ENCODE measurements around the gene HMGCLL1. TPM values are rescaled to one million over a fixed set of nuclear protein-coding genes. Genes with fewer than 3 reads are reported as not detected.

Gene HMGCLL1
- total and polyA plus RNA-seq, 2 donors (not counting 1 experiment from before 2014, with no cell fraction given), result not detected

DNA sequence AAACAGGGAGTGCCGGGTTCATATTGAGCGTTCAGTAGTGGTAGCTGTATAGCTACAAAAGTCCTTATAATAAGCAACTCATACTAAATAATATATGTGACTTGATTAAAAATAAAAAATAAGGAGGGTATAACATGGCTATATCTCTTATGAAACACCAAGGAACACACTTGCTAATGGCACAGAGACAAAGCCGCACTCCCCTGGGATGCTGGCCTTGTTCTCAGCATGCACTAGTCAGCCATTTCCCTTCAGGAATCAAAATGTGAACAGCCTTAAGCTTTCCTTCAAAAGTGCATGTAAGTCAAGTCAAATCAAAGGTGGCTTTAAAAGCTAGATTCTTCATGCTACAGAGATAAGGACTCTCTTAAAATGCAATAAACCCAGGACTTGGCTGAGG lies 9.4 kb downstream of the HMGCLL1 start:
- TF ChIP-seq, protein P1, sequence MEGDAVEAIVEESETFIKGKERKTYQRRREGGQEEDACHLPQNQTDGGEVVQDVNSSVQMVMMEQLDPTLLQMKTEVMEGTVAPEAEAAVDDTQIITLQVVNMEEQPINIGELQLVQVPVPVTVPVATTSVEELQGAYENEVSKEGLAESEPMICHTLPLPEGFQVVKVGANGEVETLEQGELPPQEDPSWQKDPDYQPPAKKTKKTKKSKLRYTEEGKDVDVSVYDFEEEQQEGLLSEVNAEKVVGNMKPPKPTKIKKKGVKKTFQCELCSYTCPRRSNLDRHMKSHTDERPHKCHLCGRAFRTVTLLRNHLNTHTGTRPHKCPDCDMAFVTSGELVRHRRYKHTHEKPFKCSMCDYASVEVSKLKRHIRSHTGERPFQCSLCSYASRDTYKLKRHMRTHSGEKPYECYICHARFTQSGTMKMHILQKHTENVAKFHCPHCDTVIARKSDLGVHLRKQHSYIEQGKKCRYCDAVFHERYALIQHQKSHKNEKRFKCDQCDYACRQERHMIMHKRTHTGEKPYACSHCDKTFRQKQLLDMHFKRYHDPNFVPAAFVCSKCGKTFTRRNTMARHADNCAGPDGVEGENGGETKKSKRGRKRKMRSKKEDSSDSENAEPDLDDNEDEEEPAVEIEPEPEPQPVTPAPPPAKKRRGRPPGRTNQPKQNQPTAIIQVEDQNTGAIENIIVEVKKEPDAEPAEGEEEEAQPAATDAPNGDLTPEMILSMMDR (IDR thresholded peaks at IDR 0.05), result no peak
- no peak for TF ChIP-seq EZH2 (IDR thresholded peaks at IDR 0.05; ENCODE audit: borderline replicate concordance, insufficient read depth, low read depth, low read length, poor library complexity, severe bottlenecking)
- no peaks in the 10 kb centered on the region for H4K20me1 ChIP-seq (ENCODE audit: control insufficient read depth, insufficient read depth, low read length, poor library complexity, severe bottlenecking)
- H3K9ac ChIP-seq (ENCODE audit: low read length), result no peak overlapping the region
- ChIA-PET POLR2A (no interaction called here), CTCF (no interaction called here)
- H3K36me3 ChIP-seq (replicated peaks in 1 of 2; ENCODE audit: control extremely low read depth in 1 of 2, control insufficient read depth in 1 of 2, extremely low read depth in 1 of 2, insufficient read depth in 2 of 2, low read length in 1 of 2), result no peaks in the 10 kb centered on the region
- intact Hi-C loops (cut with micrococcal nuclease), result no loop called here
- no peak overlapping the region for H2AFZ ChIP-seq (ENCODE audit: insufficient read depth, low read depth, low read length, poor library complexity, severe bottlenecking)
- H3K9me3 Mint-ChIP-seq (ENCODE audit: insufficient read depth), result peaks cover 9% of the 10 kb centered on the region
- ATAC-seq (ENCODE audit: low read depth) (no peak), DNase-seq (no peak)
- no peak overlapping the region for H3K27ac ChIP-seq (ENCODE audit: low read length in 2 of 2)
- no peaks in the 10 kb centered on the region for H3K27me3 Mint-ChIP-seq
- H3K27ac Mint-ChIP-seq, result no peak overlapping the region
- no peak overlapping the region for H3K4me2 ChIP-seq (replicated peaks; ENCODE audit: low read depth, low read length, poor library complexity, severe bottlenecking)
- no peaks in the 10 kb centered on the region for H3K9me3 ChIP-seq (ENCODE audit: control extremely low read depth in 1 of 3, control insufficient read depth in 2 of 3, insufficient read depth in 1 of 3, low read length in 2 of 3)
- no peaks in the 10 kb centered on the region for H3K4me1 ChIP-seq (ENCODE audit: control insufficient read depth in 2 of 2, insufficient read depth in 2 of 2, low read length in 2 of 2)
- H3K4me3 ChIP-seq (ENCODE audit: control extremely low read depth in 1 of 5, extremely low read depth in 1 of 5, insufficient read depth in 1 of 5, low read depth in 2 of 5, low read length in 4 of 5), result no peak overlapping the region
- H3K4me1 Mint-ChIP-seq, result no peaks in the 10 kb centered on the region
- 100% methylated on average over 1 of the region's 3 CpGs for WGBS (ENCODE audit: insufficient coverage)
- H3K27me3 ChIP-seq (replicated peaks in 1 of 4; ENCODE audit: control extremely low read depth in 1 of 4, control insufficient read depth in 3 of 4, insufficient read depth in 4 of 4, low read length in 3 of 4), result no peaks in the 10 kb centered on the region
- H3K79me2 ChIP-seq (ENCODE audit: control insufficient read depth, insufficient read depth, low read length), result no peaks in the 10 kb centered on the region
- H3K4me3 Mint-ChIP-seq, result no peak overlapping the region

DNA sequence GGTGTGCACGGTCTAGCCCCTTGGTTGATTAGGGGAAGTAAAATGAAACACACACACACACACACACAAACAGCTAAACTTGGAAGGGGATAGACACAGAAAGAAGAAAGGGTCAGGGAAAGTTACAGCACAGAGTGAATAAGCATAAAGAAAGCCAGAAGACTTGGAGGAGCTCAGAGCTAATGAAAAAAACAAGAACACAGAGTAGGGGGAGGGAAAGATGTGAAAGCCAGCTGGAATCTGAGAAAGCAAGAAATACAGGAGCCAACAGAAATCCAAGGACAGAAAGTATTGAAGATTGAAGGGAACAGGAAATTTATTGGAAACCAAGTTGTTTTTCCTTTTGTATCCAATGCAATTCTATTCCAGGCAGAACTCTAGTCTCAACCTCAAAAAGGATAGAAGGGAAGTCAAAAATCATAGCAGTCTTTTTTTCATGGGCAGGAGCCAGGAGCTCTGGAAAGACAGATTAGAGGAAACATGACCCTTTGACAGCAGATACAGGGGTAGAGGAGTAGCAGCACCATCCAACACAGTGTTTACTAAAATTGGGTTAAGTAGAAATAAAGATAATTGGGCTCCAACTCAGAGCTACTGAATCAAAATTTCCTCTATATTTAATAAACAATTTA lies 10.1 kb downstream of the HMGCLL1 start:
- H3K4me3 Mint-ChIP-seq, result no peak overlapping the region
- H3K9me3 ChIP-seq (ENCODE audit: control extremely low read depth in 1 of 3, control insufficient read depth in 2 of 3, insufficient read depth in 1 of 3, low read length in 2 of 3), result no peaks in the 10 kb centered on the region
- ATAC-seq (ENCODE audit: low read depth) (no peak), DNase-seq (no peak)
- intact Hi-C loops (cut with micrococcal nuclease), result no loop called here
- no peak for TF ChIP-seq EZH2 (IDR thresholded peaks at IDR 0.05; ENCODE audit: borderline replicate concordance, insufficient read depth, low read depth, low read length, poor library complexity, severe bottlenecking)
- TF ChIP-seq, protein P1 (IDR thresholded peaks at IDR 0.05), result no peak
- no peaks in the 10 kb centered on the region for H3K27me3 Mint-ChIP-seq
- H3K4me2 ChIP-seq (replicated peaks; ENCODE audit: low read depth, low read length, poor library complexity, severe bottlenecking), result no peak overlapping the region
- H3K9ac ChIP-seq (ENCODE audit: low read length), result no peak overlapping the region
- H3K79me2 ChIP-seq (ENCODE audit: control insufficient read depth, insufficient read depth, low read length), result no peaks in the 10 kb centered on the region
- no peaks in the 10 kb centered on the region for H3K36me3 ChIP-seq (replicated peaks in 1 of 2; ENCODE audit: control extremely low read depth in 1 of 2, control insufficient read depth in 1 of 2, extremely low read depth in 1 of 2, insufficient read depth in 2 of 2, low read length in 1 of 2)
- no peak overlapping the region for H3K27ac ChIP-seq (ENCODE audit: low read length in 2 of 2)
- H3K4me3 ChIP-seq (ENCODE audit: control extremely low read depth in 1 of 5, extremely low read depth in 1 of 5, insufficient read depth in 1 of 5, low read depth in 2 of 5, low read length in 4 of 5), result no peak overlapping the region
- CTCF ChIA-PET, result no interaction called here
- no peaks in the 10 kb centered on the region for H3K27me3 ChIP-seq (replicated peaks in 1 of 4; ENCODE audit: control extremely low read depth in 1 of 4, control insufficient read depth in 3 of 4, insufficient read depth in 4 of 4, low read length in 3 of 4)
- no peak overlapping the region for H3K27ac Mint-ChIP-seq
- POLR2A ChIA-PET, result no interaction called here
- H3K4me1 ChIP-seq (ENCODE audit: control insufficient read depth in 2 of 2, insufficient read depth in 2 of 2, low read length in 2 of 2), result no peaks in the 10 kb centered on the region
- no peaks in the 10 kb centered on the region for H4K20me1 ChIP-seq (ENCODE audit: control insufficient read depth, insufficient read depth, low read length, poor library complexity, severe bottlenecking)
- H3K4me1 Mint-ChIP-seq, result no peaks in the 10 kb centered on the region
- no peak overlapping the region for H2AFZ ChIP-seq (ENCODE audit: insufficient read depth, low read depth, low read length, poor library complexity, severe bottlenecking)
- peaks cover 6% of the 10 kb centered on the region for H3K9me3 Mint-ChIP-seq (ENCODE audit: insufficient read depth)
- no CpG with 5 or more reads among the region's 1 CpG for WGBS (ENCODE audit: insufficient coverage)
